Measurements from ENCODE around the gene BCKDHB.

DNA sequence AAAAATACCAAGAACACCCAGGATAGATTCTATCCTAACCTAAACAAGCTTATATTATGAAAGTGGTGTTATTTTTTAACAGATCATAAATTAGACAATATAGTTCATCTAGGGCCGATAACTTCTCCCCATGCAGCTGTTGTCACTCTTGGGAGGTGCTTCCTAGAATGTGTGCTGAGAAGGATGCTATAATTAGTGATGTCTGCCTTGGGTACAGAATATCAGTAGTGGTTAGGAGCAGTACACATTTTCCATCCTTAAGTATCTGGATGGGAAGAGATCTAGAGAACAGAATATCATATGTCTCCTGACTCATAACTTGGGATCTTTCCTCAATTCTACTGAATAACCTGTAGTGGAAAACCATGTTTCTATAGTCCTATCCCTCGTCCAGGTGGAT is 214.5 kb downstream of the BCKDHB start:
- TF ChIP-seq CTCF (optimal IDR thresholded peaks at IDR 0.05 in 1 of 3, IDR thresholded peaks at IDR 0.05 in 1 of 3, conservative IDR thresholded peaks at IDR 0.05 in 1 of 3; ENCODE audit: extremely low read depth in 1 of 3, insufficient read depth in 2 of 3, low read length in 3 of 3) = no peak
- no peak for TF ChIP-seq EZH2 (IDR thresholded peaks at IDR 0.05; ENCODE audit: low read length)
